Neutrophil (primary cell): Measurements from ENCODE around the gene DOC2B.
"Not testable (repeated sequence)": the region's sequence is repeated elsewhere in the genome, so short reads cannot be mapped to it uniquely, and the experiment has no call there.

Source experiments
- H3K27ac ChIP-seq: fragments of 200-600 bp; sonication (generic); 2 replicates; pipeline ENCODE4 v1.5.1; 2016; ENCODE audit warnings: mild to moderate bottlenecking, moderate library complexity
- H3K27me3 ChIP-seq: fragments of 200-600 bp; sonication (generic); 2 replicates; pipeline ENCODE4 v1.6.0; 2016; ENCODE audit warnings: mild to moderate bottlenecking
- H3K36me3 ChIP-seq: fragments of 200-600 bp; sonication (generic); 2 replicates; pipeline ENCODE4 v1.5.1; 2017
- H3K4me1 ChIP-seq, 2 experiments: fragments of 200-600 bp in 1 of 2; sonication (generic) in 1 of 2; 1 replicate in 1 of 2; 2 replicates in 1 of 2; pipeline versions ENCODE4 v1.5.1 to v1.6.1; 2013 to 2016; ENCODE audit warnings: low read depth in 1 of 2, low read length in 1 of 2, mild to moderate bottlenecking in 1 of 2, moderate library complexity in 1 of 2; ENCODE audit not compliant: control insufficient read depth in 1 of 2, insufficient read depth in 1 of 2
- H3K4me3 ChIP-seq, 2 experiments: fragments of 200-600 bp in 1 of 2; sonication (generic) in 1 of 2; 1 replicate in 1 of 2; 2 replicates in 1 of 2; pipeline ENCODE4 v1.5.1; 2013 to 2016; ENCODE audit warnings: low read depth in 1 of 2, low read length in 1 of 2, mild to moderate bottlenecking in 1 of 2, moderate library complexity in 1 of 2
- H3K9me3 ChIP-seq: fragments of 200-600 bp; sonication (generic); 2 replicates; pipeline ENCODE4 v1.5.1; 2016
- CTCF ChIP-seq: fragments of 200-600 bp; sonication (generic); IDR thresholded peaks from 2 replicates; pipeline ENCODE4 v1.5.1; 2016; ENCODE audit warnings: antibody characterized with exemption

Gene DOC2B

GRCh38 chr17:205817-206216 is 24.4 kb upstream of the DOC2B start:
- Histone ChIP-seq H3K9me3 (no peaks in the 10 kb centered on the region), H3K36me3 (no peaks in the 10 kb centered on the region), H3K4me3 (no peak overlapping the region), H3K27ac (no peak overlapping the region), H3K4me1 (no peaks in the 10 kb centered on the region), H3K27me3 (peaks cover 31% of the 10 kb centered on the region)
- no peak for TF ChIP-seq CTCF

- Histone ChIP-seq H3K27me3 (peaks cover 31% of the 10 kb centered on the region), H3K9me3 (no peaks in the 10 kb centered on the region), H3K27ac (no peak overlapping the region), H3K36me3 (no peaks in the 10 kb centered on the region), H3K4me3 (no peak overlapping the region), H3K4me1 (no peaks in the 10 kb centered on the region)
- TF ChIP-seq CTCF: no peak
Observed at GRCh38 chr17:205148-205669, 23.8 kb upstream of the DOC2B start.

- no peak overlapping the region for H3K27ac ChIP-seq
- H3K9me3 ChIP-seq: no peaks in the 10 kb centered on the region
- TF ChIP-seq CTCF: no peak
- H3K4me3 ChIP-seq: no peak overlapping the region
- H3K27me3 ChIP-seq: peaks cover 32% of the 10 kb centered on the region
- no peaks in the 10 kb centered on the region for H3K36me3 ChIP-seq
- H3K4me1 ChIP-seq: no peaks in the 10 kb centered on the region
Observed at GRCh38 chr17:204427-205147, 23.1 kb upstream of the DOC2B start.

GRCh38 chr17:202501-202951 is 21.1 kb upstream of the DOC2B start:
- peaks cover 33% of the 10 kb centered on the region for H3K27me3 ChIP-seq
- no peak for TF ChIP-seq CTCF
- H3K27ac ChIP-seq: no peak overlapping the region
- H3K4me1 ChIP-seq: no peaks in the 10 kb centered on the region
- H3K4me3 ChIP-seq: no peak overlapping the region
- H3K9me3 ChIP-seq: no peaks in the 10 kb centered on the region
- H3K36me3 ChIP-seq: no peaks in the 10 kb centered on the region

- H3K4me3 ChIP-seq, H3K9me3 ChIP-seq, H3K4me1 ChIP-seq, H3K27ac ChIP-seq, H3K36me3 ChIP-seq: not testable (repeated sequence)
- peaks cover 26% of the 10 kb centered on the region for H3K27me3 ChIP-seq
Observed at GRCh38 chr17:201736-202135, 20.3 kb upstream of the DOC2B start.

GRCh38 chr17:201257-201656 is 19.8 kb upstream of the DOC2B start:
- H3K36me3 ChIP-seq, H3K9me3 ChIP-seq, H3K27ac ChIP-seq, H3K4me1 ChIP-seq, H3K4me3 ChIP-seq: not testable (repeated sequence)
- H3K27me3 ChIP-seq: peaks cover 26% of the 10 kb centered on the region
